HG02943 (cell line): ENCODE results near the gene PPM1E.
"Not testable (repeated sequence)": the region's sequence is repeated elsewhere in the genome, so short reads cannot be mapped to it uniquely, and the experiment has no call there.

Experiments
- ATAC-seq: cut with Tn5 transposase; IDR thresholded peaks from one replicate; pipeline ENCODE4 v1.9.1; 2021; ENCODE audit warnings: mild to moderate bottlenecking, low read depth, moderate library complexity; ENCODE audit not compliant: unreplicated experiment

The PPM1E gene

DNA sequence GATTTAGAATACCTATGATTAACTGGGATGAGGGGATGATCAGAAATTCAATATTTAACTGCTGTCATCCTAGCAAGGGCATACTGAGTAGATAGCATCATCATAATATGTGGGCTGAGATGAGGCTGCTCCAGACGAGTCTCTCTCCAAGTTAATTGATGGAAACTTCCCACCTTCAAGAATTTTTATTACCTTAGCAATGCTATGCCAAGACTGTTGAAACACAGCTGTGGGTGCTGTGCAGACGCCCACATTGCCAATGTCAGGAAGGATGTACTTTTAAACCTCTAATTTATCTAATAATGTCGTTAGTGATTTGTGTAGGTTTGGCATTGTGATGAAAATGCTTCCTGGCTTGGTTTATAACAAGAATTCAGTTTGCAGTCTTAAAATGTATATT is 180.6 kb downstream of the PPM1E start:
- ATAC-seq, result no peak

DNA sequence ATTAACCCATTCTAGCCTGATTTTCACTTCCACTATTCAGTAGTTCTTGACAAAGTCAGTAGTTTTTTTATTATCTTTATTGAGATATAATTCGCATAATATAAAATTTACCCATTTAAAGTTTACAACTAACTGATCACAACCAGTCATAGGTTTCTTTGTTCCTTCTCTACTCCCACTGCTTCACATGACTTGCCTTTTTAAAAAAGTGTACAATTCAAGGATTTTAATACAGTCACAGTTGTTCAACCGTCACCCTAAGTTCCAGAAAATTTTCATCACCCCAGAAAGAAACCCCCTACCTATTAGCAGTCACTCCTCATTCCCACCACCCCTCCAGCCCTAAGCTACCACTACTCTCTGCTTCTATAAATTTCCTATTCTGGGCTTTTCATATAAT is 188.5 kb downstream of the PPM1E start:
- no peak for ATAC-seq

DNA sequence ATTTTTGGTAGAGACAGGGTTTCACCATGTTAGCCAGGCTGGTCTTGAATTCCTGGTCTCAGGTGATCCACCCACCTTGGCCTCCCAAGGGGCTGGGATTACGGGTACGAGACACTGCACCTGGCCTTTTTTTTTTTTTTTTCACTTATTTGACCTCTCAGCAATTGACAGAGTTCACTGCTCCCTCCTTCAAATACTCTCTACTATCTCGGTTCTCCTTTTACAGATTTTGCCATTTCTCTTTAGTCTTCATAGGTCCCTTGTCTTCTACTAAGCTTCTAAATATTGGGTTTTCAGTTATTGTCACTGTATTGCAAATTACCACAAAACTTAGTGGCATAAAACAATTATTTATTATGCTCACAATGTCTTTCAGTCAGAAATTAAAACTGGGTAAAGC is 191.8 kb downstream of the PPM1E start:
- ATAC-seq, result no peak

DNA sequence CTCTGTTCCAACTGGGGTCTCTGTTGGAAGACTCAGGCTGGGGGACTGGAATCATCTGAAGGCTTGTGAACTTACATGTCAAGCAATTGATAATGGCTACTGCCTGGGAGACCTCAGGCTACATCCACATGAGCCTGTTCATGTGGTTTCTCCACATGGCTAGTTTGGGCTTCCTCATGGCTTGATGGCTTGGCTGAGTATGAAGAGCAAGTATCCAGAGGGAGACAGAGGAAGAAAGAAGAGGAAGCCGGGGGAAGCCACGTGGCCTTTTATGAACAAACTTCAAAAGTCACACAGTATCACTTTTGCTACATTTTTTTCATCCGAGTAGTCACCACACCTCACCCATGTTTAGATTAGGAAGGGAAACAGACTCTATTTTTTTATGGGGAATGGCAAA is 192.2 kb downstream of the PPM1E start:
- ATAC-seq, result no peak

DNA sequence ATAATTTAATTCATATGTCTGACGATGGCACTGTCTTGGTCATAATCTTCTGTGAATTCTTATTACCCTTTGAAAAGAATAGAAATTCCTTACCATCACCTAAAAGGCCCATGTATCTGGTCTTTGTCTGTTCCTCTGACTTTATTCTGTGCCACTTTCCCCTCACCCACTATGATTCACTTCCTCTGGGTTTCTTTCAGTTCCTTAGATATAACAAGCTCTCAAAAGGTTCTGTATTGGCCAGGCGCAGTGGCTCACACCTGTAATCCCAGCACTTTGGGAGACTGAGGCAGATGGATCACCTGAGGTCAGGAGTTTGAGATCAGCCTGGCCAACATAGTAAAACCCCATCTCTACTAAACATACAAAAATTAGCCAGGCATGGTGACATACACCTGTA is 198.7 kb downstream of the PPM1E start:
- not testable (repeated sequence) for ATAC-seq

DNA sequence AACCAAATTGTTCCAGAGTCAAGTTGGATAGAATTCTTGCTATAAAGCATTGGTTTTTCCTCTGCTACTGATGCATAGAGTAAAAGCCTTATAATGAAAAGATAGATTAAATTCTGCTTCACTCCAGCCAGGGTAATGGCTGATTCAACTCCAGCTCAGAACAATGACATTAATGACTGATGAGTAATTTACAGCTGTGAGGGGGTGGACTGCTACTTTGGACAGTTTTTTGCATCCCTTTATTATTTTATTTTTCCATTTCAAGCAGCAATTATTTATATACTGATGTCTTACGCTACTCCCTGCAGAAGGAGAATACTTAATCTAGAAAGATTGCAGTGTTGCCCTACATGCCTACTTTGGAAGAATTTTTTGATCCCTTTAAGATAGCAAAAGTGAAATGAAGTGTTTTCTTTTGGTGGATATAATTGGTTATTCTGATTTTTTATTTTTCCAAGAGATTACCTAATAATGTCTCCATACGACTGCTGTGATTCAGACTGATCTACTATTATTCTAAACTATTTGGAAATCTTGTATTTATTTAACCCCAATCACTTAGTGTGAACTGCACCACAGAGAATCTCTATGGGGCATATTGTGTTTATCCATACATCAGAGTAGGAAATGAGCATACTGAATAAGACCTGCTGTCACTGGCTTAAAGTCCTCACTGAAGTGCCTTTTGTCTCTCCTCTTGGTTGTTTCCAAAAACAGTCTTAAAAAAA is 201.5 kb downstream of the PPM1E start:
- no peak for ATAC-seq

DNA sequence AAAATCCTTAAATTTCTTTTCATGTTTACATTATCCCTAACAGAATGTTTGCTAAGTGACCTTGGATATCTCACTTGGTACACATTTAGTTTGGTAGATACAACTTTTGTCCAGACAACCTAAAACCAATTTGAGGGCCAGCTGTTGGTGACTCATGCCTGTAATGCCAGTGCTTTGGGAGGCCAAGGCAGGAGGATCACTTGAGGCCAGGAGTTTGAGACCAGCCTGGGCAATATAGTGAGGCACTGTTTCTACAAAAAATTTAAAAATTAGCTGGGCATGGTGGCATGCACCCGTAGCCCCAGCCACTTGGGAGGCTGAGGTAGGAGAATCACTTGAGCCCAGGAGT is 202.0 kb downstream of the PPM1E start:
- not testable (repeated sequence) for ATAC-seq

DNA sequence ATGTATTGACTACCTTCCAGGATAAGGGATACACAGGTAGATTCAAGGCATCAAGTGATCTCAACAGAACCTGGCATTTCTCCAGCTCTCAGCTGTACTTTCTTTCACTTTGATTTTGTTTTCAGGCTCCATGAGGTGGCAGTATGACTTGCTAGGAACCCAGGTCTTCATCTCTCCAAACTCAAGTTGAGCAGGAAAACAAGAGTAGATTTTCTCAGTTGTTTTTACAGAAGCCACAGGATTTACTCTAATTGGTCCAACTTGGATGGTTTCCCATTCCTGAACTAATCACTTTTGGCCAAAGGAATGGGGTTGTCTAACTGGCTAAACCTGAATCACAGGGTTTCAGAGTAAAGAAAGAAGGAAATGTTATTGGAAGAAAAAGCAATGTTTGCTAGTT is 204.4 kb downstream of the PPM1E start:
- no peak for ATAC-seq

DNA sequence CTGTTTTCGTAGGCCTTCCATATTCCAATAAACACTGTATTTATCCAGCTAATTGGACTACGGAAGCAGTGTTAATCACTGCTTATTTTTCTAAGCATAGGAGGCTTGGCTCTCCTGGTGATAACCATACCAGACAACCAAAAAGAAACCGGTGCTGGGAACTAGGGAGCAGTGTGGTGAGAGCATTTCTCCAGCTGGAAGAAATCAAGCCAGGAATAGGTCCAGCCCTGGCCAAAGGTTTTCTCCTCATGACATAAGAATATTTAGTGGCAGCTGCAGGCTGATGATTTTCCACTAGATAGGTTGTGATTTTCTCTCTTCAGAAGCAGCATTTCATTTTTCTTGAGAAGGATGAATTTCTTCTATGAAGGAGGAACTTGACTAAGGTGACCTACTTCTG is 209.6 kb downstream of the PPM1E start:
- no peak for ATAC-seq

DNA sequence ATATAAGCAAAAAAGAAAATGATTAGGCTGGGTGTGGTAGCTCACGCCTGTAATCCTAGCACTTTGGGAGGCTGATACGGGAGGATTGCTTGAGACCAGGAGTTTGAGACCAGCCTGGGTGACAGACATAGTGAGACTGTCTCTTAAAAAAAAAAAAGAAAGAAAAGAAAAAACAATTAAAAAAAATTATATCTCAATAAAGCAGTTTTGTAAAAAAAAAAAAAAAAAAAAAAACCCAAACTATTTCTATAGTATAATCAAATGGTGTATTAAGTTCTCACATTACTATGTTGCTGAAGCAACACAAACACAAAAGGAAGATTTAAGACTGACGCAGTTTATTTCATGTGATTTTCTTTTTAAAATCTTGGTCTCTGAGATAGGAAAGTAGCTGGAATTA is 210.6 kb downstream of the PPM1E start:
- no peak for ATAC-seq

DNA sequence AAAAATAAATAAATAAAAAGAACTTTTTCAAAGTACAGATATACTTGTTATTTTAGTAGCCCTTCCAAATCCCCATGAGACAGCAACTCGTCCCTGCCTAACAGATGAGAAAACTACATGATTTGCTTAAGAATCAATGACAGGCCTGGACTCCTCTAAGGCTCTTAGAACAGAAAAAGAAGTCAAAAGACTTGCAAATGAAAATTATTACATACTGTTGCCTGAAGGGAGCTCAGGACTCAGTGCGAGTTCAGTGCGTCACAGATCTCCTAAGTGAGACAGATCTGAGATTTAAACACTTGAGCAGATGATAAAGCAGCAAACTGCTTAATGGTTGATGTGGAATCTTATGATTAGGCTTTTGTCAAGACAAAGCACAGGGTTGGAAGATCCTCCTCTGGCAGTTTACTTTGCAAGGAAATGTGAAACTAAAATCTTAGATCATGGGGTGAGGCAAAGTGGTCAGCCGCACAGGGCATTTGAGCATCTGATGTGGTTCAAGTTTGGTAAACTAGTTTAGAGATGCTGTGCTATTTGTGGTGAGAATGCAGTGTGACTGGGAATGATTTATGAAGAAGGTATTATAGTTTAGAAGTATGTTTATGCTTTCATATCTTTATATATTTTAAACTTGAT is 212.9 kb downstream of the PPM1E start:
- no peak for ATAC-seq

DNA sequence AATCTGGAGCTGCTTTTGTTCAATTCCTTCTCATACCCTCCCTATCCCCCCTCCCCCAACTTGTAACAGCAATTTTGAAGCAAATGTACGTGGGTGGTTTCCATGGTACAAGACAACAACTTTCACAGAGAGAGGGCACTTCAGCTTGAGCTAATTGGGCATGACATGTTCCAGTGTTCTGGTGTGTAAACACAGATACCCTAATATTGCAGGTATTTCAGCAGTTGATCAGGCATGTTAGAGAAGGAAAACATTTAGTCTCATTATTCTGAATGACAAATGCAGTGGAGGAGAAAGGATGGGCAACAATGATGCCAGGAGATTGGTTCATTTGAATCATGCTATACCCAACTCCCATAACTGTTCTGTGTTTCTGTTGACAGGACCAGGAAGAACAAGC is 213.5 kb downstream of the PPM1E start:
- no peak for ATAC-seq

DNA sequence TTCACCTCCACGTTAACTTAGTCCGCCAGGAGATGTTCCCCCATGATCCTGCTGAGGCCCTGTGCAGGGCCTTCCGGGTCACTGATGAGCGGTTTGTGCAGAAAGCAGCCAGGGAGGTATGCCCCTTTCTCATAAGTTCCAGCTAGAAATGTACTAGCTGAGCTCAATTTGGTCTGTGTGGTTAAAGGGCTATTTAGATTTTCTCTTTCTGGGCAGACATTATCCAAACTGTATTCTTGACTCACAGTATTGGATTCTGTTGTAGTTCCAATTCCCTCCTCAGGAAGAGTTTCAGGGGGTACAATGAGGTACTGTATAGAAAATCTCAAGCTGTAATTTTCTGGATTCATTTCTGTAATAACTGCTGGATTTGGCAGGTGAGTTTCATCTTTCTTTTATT is 214.0 kb downstream of the PPM1E start:
- no peak for ATAC-seq

DNA sequence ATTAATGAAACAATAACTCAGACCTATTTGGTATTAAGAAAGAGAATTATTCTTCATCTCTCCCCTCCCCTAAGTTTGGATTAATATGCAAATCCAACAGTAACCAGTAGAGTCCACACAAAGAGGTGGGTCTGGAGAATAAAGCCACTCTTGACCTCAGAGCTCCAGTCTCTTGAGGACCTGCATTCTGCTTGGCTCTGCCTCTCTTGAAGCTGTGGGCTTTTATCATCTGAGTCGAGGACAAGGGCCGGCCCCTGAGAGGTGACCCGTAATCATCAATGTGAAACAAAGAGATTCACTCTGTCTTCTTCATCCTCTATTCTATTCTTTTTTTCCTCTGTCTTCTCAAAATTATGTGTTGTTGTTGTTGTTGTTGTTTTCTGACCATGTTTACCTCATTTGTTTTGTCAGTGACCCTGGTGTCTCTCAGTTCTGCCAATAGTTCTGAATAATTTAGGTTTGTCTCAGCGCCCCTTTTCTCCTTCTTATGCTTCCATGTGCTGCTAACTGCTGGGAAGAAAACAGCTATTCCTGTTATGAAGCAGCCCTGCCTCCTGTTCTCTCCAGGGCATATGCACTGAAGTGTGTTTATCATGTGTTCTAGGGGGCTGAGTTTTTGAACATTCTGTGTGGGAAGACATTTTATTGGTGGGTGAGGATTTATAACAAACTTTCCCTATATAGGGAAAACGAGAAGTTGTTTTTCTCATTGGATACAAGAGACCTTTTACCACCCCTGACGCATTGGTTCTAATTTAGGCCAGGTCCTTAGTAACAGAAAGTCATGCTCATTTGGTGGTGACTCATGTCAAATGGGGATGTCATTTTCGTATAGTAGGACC is 215.2 kb downstream of the PPM1E start:
- ATAC-seq, result no peak

DNA sequence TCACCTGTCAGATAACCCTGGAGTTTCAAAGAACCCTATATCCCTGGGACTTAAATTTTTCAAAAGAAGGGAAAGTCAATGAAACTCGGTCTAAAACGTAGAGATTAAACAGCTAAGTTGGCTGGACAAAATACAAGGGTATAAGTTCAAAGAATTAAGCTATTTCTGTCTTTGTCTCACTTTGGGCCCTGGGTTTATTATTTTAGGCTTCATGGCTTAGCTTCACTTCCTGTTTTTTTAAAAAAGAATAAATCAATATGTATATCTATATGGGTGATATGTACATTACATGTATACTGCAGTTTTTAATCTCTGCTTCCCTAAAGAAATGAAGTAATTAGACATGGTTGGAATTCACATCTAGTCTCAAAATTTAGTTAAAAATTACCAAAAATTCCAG is 218.7 kb downstream of the PPM1E start:
- no peak for ATAC-seq

DNA sequence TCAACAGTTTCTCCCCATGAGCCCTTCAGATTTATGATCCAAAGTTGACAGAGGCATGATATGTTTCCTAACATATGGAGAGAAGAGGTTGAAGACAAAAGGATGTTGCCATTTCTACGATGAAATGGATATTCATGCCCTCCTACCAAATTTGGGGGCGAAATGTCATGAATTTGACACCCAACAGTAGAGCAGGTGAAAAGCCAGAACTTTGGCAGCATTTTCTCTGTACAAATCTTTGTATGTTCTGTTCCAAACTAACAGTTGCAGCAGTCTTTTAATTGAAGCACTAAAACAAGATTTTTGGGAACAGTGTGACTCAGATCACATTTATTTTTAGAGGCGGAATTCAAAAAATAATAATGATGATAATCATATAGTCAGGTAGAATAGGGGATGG is 220.9 kb downstream of the PPM1E start:
- ATAC-seq, result no peak

DNA sequence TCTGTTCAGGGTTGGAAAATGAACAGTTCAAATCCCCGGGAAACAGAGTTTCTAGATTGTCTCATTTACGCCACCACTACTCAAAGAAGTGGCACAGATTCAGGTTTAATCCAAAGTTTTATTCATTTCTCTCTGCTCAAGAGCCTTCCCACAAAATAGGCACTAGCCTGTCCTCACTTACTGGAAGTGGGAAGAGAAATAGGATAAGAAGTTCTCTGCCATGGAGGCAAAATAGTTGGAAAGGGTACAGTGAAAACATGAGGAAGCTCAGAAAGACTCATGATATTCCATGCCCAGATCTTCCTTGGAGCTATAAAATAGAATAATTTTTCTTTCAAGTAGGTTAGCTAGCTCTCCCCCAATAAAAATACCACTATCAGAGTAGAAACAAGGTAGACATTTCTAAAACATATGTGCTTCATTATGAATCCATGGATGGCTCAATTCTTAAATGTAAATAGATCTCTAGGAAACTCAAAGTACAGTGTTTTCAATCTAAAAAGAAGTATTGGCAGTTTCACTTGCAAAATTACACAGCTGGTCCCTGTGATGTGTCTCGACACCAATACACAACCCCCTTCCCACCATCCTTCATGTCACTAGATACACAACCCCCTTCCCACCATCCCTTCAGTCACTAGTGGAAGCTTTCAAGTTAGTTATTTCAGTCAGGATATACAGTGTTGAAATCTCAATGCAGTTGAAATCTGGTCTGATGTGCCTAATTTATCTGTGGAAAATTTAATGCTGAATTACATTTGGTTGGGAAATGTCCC is 225.2 kb downstream of the PPM1E start:
- no peak for ATAC-seq

DNA sequence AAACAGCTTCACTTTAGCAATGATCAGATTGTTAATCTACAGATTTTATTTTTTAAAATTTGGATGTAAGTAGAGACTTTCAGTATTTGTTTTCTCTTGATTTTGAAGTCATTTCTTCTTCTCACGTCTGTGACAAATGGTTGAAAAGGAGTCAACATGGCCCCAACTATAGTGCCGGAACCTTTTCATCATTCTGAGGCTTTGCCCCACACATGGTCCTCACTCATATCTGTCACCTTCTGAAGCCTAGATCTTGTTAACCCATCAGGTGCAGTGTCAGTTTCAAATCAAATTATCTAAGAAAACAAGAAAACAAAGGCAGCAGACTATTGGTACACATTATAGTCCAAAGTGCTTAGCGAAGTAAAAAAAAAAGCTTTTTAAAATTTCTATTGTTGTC is 227.0 kb downstream of the PPM1E start:
- ATAC-seq, result no peak

DNA sequence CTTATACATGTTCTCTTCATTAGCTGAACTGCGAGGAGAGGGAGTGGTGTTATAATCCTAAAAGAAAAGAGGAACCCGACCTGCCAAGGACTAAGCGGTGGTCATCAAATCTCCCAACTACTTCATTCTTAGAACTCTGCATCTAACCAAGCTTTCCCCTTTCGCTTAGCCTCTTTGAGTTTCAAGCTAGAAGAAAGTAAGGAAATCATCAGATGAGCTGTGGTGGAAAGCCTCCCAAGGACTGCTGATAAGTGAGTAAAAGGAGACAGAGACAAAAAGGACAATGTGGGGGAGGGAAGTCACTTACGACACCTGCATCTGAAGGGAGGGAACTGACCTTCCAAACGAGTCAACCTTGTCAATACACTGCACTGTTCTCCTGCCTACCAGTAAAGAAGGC is 229.7 kb downstream of the PPM1E start:
- ATAC-seq, result no peak

DNA sequence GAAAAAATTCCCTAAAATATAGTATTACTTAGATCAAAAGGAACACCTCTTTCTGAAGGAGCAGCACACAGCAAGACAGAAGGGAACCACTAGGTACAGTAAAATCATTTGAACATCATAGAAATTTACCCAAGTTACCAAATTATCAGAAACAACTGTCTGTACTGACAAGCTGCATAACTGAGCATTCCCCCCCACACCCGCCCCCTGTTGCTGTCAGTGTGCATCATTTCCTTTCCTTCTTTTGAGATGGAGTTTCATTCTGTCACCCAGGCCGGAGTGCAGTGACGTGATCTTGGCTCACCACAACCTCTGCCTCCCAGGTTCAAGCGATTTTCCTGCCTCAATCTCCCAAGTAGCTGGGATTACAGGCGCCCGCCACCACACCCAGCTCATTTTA is 230.3 kb downstream of the PPM1E start:
- no peak for ATAC-seq

DNA sequence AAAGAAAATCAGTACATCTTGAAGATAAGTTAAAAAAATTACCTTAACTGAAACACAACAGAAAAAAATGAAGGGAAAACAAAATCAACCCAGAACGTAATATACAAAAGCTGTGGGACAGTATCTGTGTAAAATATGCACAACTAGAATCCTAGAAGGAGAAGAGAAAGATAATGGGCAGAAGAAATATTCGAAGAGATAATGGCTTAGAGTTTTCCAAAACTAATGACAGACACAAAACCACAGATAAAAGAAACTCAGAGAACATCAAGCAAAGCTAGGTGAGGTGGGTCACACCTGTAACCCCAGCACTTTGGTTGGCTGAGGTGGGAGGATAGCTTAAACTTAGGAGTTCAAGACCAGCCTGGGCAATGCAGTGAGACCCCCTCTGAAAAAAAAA is 234.0 kb downstream of the PPM1E start:
- no peak for ATAC-seq
